Lower leg skin (tissue), 3 donors: Measurements from ENCODE around the gene CDR2L.

ENCODE experiments used
- CTCF ChIP-seq, 3 donors: fragments of 450-650 bp; IDR thresholded peaks; one replicate each; pipeline ENCODE4 v1.5.1; 2016; ENCODE audit warnings: antibody characterized with exemption in 3 of 3, mild to moderate bottlenecking in 3 of 3, moderate library complexity in 2 of 3
- POLR2A ChIP-seq, 2 donors: fragments of 450-650 bp; IDR thresholded peaks; one replicate each; pipeline ENCODE4 v1.6.1; 2016 to 2017; ENCODE audit warnings: antibody characterized with exemption in 2 of 2, mild to moderate bottlenecking in 1 of 2, moderate library complexity in 1 of 2

DNA sequence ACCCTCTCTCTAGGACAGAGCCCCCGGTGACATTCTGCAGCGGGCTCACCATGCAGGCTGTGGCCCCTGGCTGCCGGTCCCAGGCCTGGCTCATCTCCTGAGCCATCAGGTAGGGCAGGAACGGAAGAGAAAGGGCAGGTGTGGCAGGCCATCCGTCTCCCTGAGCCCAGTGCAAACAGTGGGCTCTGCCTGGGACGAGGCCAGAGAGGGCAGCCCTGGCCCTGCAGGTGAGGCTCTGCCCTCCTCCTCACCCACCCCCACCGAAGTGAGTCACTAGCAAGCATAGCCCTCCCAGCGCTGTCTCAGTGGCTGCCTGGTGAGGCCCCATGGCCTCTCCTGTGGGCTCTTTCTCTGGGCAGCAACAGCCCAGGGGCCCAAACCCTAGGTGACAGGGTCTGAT, 37.2 kb upstream of the CDR2L start:
- TF ChIP-seq CTCF (IDR thresholded peaks at IDR 0.05) (no peak), POLR2A (IDR thresholded peaks at IDR 0.05) (no peak)
